GM18526 (cell line): Measurements from ENCODE around the gene ZDHHC17.

Experiments
- POLR2A ChIP-seq: IDR thresholded peaks from 3 replicates; pipeline ENCODE4 v1.6.1; 2011; ENCODE audit not compliant: insufficient read length; ENCODE audit errors: extremely low read depth

Gene ZDHHC17

DNA sequence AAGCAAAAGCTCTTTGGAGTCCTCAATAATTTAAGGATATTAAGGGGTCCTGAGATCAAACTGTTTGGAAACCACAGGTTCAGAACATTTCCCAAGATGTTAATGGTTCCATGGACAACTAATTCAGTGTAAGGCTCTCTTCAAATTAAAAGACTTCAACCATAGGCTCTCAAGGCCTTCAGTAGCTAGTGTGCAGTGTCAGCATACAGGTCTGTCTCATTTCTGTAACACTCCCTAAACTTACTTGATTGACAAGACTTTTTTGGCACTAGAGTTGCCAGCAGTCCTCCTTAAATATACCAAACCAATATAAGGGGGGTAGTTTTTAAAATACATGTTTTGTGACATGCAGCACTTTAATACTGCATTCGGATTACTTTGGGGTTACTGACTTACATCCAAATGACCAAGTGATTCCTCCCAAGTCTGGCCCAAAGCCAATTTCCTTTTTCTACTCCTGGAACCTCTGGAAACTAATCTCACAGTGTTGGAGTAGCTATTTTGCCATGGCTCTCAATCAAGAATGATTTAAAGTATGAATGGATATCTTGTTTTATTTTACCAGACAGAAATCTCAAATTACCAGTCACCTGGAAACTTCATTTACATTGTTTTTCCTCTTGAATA lies 92.2 kb downstream of the ZDHHC17 start:
- TF ChIP-seq POLR2A, result no peak

DNA sequence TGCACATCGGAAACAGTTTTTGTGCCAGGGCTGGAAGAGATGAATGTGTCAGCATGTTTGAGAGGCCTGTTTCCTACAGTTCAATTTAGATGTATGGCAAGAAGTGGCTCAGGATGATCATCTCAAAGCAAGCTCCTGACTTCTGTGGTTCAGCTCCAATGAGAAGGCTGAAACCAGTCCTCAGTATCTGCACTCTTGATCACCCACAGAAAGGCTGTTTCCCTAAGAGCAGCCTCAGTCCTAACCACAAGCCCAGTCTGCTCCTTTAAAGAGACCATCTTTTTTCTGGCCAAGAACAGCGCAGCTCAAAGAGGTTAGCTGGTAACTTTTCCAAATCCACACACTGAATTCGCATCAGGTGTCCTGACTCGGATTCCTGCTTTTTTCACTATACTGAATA lies 95.7 kb downstream of the ZDHHC17 start:
- TF ChIP-seq POLR2A, result no peak

DNA sequence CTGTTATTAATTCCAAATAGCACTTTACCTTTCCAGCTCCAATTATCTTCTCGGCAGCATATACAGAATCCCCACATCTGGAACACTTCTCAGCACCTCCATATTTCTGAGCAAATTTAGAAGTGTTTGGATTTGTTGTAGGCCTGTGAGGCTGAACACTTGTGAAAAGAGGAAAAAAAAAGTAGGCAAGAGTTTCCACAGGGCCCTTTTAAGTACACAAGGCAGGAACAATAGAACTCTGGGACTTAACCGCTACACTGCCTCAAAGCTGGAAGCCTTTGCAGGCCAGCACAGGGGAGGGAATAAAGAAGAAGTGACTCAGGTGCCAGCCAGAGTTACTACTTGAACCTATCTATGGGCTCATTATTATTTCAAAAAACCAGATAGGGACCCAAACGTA lies 96.3 kb downstream of the ZDHHC17 start:
- TF ChIP-seq POLR2A, result no peak

DNA sequence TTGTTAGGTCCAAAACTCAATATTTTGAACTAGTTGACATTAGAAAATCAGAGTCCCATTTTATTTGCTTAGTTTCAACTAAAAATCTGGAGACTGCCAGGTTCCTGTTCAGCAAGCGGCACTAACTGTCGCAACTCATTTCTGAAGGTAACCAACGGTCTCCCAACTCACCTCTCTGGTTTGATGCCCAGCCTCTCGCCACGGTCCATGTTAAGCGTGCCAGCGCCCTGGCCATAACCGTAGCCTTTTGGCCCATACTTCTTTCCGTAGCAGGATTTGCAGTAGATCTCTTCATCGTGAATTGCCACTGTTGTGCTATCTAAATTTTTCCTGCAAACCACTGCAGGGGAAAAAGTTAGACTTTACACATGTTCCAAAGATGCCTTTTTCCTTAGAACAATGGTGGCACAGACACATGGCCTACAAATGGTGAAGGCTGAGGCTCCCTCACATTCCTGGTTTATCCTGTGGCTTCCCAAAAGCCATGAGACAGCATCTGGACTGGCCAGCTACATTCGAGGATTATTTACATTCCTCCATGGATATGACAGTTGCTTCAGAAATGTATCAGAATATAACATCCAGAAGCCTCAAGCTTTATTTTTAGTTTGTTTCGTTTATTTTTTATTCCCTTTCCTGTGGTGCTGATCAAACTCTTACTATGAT lies 99.2 kb downstream of the ZDHHC17 start:
- TF ChIP-seq POLR2A, result no peak

DNA sequence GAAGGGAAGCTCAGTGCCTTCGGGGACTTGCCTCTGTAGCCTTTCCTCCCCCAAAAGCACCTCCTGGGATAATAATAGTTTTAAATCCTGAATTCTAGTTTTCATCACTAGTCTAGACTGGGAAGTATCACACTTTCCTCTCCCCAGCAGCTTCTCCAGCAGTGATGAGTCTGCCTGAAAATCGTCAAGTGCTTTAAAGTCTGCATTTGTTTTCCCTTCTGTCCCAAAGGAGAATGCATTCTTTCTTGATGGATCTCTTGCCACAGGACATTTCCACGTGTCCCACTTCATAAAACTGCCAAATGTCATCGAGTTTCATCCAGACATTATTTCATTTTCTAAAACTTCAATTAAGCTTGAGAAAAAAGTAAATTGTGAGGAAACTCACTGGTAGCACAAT lies 99.9 kb downstream of the ZDHHC17 start:
- TF ChIP-seq POLR2A, result no peak

DNA sequence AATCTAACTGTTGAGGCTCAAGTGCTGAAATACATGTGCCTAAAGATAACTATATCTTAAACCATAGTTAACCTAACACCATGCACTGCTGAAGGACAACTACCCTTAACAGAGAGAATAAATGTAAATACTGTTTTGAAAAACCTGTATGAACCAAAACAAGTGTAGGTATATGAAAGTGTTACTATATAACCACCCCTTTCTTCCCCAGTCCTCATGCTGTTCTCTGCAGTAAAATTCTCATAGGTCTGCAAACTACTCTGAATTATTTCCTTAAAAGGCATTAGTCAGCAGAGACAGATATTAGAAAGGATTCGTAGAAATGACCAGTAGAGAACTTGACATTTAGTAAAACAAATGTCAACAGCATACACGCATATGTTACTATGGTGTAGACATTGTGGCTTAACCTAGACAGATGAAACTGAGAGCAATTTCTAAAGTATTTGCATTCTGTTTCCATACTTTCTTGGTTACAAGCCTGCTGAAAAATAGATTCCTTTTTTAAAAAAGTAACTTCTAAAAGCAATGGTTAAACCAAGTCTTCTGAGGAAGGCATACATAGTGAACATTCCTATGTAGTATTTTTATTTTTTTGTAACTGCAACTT lies 101.0 kb downstream of the ZDHHC17 start:
- TF ChIP-seq POLR2A, result no peak

DNA sequence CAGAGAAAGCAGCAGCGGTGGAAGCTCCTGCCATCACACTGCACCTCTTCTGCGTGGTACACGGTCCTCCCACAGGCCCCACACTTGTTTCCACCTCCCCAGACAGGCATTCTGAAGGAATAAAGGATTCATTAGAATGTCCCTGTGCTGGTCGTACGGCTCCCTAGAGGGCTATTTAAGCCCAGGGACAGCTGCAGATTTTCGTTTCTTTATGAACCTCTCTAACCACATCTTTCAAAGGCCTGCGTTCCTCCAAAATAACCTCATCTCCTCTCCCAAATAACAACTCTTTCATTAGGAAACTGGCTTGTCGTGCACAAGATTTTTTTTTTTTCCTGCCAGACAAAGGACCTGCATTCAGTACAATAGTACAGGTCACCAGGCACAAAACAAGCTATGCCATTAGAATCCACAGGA lies 102.2 kb downstream of the ZDHHC17 start:
- no peak for TF ChIP-seq POLR2A

DNA sequence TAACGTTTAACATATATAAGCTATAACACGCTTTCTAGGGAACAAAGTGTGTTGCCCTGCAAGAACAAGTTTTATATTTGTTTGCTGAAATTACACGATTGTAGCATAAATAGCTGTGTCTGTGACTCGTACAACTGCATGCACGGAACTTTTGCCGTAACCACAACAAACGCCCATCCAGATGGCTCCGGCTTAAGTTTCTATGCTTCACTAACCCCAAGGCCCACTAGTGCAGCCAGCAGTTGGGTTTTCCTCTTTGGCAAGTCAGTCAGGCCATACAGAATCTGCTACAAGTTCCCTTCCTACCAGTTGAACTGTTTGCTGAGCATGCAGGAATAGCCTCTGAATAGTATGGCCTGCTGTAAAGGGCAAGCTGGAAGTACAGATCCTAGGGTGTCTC lies 102.8 kb downstream of the ZDHHC17 start:
- TF ChIP-seq POLR2A, result no peak

DNA sequence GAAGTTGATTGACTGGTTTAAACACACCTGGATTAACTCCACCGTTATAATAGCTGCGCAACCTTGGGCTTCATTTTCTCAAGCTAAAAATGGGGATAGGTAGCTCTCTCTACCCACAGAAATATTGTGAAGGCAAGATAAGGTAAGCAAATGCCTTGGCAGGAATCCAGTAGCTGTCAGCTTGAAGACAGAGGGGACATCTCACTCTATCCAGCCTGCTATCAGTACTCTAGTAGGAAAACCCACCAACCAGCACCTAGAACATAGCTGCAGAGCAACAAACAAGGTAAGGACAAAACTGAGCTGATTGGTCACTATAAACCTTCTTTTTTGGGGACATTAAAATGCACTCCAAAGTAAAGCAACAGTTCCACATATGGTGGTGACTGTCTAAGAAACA lies 107.2 kb downstream of the ZDHHC17 start:
- TF ChIP-seq POLR2A, result no peak

DNA sequence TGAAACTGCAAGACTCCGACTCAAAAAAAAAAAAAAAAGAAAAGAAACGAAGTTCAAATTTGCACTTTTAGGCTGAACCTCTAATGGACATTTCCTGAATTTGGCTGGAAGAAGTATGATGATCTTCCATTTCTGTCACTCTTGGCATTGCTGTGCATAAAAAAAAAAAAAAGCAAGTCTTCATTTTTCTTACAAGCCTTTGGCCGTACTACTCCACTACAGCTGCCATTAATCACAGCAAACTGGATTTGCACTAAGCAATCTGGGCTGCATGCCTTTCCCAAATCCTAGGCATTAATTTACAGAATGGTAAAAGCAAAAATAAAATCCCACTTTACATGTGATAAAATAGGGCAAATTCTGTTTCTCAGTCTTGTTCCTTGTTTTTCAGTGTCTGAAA lies 107.8 kb downstream of the ZDHHC17 start:
- TF ChIP-seq POLR2A, result no peak

DNA sequence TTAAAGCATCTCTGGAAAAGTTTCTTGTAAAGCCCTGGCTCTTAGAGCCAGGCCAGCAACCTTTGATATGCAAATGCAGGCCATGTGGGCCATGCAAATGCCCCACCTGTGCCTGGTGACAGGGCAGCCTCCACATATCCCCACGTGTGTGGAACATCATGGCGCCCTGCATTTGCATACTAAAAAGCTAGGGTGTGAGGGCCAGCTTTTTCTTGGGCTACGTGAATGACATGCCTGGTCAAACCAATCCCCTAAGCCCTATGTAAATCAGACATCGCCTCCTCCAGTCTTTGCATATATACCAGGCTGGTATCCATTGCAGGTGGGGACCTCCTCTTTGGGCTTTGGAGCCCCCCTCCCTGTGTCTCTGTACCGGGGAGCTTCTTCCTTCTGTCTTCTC lies 108.5 kb downstream of the ZDHHC17 start:
- TF ChIP-seq POLR2A, result no peak

DNA sequence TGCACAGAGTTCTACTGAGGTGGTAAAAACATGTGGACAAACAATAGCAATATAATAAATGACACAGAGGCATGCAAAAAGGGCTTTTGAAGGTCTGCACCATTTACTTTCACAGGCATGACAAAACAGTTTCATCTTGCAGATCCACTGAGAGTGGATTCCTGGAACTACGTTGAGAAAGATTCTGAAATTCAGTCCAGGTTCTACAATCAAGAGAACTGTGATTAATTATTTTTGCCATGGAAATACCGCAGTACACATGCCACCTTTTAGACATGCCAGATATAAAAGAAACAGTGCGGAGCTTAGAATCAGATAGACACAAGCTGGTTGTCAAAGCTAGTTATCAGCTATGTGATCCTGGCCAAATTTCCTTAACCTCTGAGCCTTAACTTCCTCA lies 110.1 kb downstream of the ZDHHC17 start:
- no peak for TF ChIP-seq POLR2A

DNA sequence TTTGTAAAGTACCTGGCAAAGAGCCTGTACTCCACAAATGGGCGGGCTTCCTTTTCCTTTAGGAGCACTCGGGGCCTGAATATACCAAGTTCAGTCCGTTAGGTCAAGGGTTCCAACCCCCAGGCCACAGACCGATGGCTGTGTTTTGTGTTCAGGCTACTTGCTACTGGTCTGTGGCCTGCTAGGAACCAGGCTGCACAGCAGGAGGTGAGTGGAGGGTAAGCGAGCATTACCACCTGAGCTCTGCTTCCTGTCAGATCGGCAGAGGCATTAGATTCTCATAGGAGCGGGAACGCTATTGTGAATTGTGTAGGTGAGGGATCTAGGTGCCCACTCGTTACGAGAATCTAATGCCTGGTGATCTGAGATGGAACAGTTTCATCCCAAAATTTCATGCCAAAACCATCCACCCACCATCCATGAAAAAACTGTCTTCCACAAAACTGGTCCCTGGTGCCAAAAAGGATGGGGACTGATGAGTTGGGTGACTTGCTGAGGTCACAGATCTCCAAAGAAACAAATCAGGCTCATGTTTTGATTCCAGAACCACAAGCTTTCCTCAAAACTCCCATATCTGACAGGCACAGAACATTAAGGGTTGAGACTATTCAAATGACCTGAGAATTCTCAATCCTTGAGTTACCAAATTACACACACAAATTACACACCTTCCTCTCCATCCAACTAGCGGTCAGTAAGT lies 110.7 kb downstream of the ZDHHC17 start:
- no peak for TF ChIP-seq POLR2A

DNA sequence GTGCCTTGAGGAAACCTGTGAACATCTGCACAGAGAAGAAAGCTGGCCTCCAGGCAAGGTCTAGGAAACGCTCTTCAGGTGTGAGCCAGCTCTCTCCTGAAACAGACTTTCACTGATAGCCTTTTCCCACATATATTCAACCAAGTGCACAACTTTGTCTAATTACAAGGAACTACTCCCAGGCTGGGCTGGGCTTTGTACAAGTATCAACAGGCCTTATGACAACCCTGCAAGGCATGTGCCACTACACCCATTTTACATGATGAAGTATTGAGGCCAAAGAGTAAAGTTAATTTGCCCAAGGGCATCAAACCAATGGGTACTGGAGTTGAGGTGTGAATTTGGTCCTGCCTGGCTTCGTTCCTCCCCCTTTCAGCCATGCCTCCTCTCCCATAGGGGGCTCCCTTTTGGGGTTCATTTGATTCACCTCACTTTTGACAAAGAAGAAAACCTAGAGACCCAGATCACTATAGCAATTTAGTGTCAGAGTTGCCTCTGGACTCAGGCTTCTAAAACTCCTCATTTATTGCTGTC lies 112.8 kb downstream of the ZDHHC17 start:
- no peak for TF ChIP-seq POLR2A

DNA sequence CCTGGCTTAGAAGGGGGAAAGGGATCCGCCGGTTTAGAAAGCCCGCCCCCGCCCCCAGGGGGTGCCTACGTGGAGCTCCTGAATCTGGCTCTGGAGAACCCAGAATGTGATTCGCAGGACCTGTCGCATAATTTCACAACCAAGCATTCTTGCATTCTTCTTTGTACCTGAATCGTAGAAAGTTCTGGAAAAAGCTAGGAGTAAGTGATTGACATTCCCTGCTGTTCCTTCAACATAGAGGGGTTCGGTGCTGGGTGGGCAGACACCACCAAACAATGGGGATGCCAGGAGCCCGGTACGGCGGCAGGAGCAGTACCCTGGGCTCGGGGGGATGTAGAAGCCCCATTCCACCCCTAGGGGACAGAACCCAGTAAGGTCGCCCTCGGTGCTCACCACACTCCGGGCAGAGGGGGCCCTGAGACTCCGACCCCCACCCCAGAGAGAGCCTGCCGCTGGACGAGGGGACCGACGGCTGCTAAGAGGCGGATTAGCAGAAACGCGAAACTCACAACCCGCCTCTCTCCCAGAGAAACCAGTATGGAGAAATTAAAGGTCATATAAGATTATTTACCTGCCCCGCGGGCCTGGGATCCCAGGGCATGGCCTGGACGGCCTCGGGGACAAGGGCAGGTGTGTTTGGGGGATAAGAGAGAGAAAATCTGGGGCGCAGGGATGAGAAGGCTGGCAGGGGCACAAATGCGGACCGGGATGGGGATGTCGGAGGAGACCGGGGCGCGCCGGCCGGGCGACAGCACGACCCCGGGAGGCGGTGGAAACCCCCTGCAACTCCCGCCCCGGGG lies 114.4 kb downstream of the ZDHHC17 start:
- no peak for TF ChIP-seq POLR2A
